ENCODE measurements around the gene DHRSX.

- no peak for TF ChIP-seq CTCF (IDR thresholded peaks at IDR 0.05; ENCODE audit: insufficient read depth, low read length, poor library complexity, severe bottlenecking)
- no peak for TF ChIP-seq EZH2phosphoT487 (conservative IDR thresholded peaks at IDR 0.05; ENCODE audit: low read length)
These were observed 11.7 kb upstream of the DHRSX start for GRCh38 chrX:2512501-2512900.

Measured in SU-DHL-6 (cell line).